NOMO-1 (cell line): Measurements from ENCODE around the gene SH2D2A.

Source experiments
- DNase-seq, 2 experiments: peaks; one replicate each; lab custom pipeline; 2025; ENCODE audit not compliant: unreplicated experiment in 2 of 2; lab: John Stamatoyannopoulos, UW

The SH2D2A gene

GRCh38 chr1:156848461-156849150 is 32.0 kb upstream of the SH2D2A start:
- DNase-seq, result no peak

DNA sequence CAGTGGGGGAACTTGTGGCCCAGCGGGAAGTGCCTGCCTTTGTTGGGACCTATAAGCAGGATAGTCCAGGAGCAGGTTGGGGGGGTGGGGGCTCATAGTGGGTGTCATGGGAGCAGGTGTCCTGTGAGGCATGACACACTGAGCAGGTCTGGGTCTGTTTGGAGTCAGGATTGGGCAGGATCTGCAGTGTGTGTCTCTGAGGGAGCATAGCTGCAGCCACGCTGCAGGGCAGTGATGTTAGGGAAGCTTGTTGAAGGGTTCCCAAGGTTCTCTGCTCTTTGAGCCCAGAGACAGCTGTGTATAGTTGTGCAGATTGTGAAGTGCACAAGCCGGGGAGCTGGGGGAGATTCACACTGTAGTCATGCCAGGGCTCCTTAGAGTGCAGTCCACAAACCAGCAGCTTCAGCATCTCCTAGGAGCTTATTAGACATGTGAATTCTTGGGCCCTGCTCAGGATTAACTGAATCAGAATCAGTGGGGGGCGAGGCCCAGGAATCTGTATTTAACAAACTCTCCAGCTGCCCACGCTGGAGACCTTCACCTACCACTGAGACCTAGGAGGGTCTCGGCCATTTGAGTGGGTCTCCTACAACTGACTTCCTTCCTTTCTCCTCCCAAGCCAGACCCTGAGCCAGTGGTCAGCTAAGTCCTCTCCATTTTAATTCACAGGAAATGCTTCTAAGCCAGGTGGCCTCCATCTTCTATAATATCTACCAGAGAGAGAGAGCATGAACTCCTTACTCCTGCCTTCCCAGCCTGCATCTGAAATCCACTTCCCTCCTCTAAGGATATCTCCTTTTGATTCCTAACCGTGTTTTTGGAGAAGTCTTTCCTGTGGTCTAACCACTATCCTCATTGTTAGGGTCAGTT is 31.2 kb upstream of the SH2D2A start:
- DNase-seq, result no peak

DNA sequence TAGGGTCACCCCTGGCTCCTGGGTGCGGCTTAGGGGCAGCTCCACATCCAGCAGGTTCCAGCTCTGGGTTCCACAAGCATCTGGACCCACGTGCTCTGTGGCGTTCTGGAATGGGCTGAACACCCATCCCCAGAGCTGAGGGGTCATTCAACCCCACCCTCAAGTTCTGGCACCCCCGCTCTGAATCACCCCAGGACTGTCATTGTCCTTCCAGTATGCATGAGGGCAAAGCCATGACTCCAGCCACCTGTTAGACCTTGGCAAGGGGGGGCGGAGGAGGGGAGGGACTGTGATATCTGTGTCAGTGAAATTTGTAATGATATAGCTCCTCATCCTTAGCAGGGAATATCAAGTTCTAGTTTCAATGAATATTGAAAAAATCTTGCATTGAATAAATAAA is 30.0 kb upstream of the SH2D2A start:
- DNase-seq, result no peak

GRCh38 chr1:156845953-156846545 is 29.4 kb upstream of the SH2D2A start:
- DNase-seq, result no peak

DNA sequence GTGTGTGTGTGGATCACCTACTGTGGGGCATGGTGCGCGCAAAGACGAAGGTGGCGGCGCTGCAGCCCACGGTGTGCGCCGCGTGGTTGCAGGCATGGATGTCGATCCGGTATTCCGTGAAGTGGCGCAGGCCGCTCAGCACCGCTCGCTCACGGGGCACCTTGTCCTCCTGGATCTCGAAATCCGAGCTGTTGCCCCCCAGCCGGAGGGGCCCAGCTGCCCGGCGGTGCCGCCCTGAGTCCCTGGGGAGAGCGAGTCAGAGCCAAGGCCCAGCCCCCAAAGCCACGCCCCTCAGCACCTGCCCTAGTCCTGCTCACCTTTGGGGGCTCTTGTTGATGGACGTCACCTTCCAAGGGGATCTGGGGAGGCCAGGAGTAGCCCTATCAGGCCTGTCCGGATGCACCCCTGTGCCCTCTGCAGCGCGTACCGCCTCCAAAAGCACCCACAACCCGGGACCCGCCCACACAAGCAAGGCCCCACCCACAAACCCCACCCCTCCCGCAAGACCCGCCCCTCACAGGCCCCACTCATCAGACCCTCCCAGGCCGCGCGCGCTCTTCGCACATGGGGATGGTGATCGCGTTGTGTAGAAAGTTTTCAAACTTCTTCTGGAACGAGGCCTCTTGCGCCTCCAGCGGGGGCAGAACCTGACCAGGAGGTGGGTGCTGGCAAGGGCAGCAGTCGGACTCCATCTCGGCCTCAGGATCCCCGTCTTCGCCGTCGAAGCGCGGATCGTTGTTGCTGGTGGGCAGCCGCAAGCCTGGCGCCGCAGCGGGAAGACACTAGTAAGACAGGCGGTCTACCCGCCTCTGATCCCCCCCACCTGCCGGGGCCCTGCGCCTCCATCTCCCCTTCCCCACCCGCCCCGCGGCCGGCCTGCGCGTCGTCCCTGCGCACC is 28.7 kb upstream of the SH2D2A start:
- DNase-seq, result no peak

GRCh38 chr1:156844638-156845037 is 28.0 kb upstream of the SH2D2A start:
- no peak for DNase-seq

DNA sequence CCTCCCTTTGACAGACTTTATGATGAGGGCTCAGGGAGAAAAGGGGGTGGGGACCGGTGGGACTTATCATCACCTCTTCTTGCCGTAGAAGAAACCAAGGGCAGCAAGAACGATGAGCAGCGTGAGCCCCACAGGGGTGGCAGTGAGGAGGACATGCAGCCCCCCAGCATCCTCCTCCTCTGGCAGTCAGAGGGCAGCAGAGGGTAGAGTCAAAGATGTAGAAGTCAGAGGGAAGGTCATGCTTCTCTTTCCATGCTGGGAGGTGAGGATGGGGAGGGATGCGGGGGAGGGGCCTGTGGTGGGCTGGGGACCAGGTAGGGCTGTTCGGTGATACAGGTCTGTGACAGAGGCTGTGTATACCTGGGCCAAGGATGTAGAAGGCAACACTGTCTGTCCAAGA is 27.5 kb upstream of the SH2D2A start:
- DNase-seq, result no peak

DNA sequence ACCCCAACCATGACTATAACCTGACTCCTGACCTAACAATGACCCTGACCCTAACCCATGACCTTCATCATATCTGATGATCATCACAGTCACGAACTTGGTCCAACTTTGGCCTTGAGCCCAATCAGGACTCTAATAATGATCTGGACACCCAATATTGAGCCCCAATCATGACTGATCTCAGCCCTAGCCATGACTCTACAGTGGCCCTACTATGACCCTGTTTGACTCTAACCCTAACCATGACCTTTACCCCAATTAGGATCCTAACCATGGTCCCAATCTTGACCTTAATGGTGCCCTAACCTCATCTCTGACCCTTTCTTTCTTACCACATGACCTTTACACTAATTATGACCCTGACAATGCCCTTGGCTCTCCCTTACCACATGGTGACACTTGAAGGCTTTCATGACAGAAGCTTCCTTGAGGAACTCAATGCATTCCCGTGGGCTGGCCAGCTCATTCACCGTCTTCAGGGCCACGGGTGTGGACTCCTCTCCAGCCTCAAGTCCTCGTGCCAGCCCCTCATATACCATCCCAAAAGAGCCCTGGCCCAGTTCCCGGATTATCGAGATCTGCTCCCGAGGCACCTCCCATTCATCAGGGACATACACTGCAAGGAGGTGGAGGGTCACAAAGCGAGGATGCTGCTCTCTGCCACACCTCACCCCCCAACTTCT is 26.1 kb upstream of the SH2D2A start:
- DNase-seq, result no peak

DNA sequence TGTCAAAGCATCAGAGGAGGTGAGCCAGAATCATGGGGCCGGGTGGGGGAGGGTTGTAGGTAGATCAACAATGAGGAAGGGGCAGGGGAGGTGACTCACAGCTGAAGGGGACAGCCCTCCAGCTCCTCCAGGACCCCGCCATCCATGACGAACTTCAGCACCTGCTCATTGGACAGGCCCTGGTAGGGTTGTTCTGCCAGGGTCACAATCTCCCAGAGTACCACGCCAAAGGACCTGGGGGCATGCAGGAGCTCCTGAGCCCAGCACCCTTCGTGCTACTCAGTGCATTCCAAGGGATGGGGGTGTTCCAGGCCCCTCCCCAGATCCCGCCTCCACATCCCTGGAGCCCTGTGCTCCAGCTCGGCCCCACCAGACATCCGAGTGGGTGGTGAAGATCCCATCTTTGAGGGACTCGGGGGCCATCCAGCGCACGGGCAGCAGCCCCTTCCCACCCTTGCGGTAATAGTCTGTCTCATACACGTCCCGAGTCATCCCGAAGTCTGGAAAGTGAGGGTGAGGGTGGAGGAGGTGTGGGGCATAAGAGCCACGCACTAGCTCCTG is 24.7 kb upstream of the SH2D2A start:
- no peak for DNase-seq

GRCh38 chr1:156840898-156841279 is 24.2 kb upstream of the SH2D2A start:
- DNase-seq, result no peak

DNA sequence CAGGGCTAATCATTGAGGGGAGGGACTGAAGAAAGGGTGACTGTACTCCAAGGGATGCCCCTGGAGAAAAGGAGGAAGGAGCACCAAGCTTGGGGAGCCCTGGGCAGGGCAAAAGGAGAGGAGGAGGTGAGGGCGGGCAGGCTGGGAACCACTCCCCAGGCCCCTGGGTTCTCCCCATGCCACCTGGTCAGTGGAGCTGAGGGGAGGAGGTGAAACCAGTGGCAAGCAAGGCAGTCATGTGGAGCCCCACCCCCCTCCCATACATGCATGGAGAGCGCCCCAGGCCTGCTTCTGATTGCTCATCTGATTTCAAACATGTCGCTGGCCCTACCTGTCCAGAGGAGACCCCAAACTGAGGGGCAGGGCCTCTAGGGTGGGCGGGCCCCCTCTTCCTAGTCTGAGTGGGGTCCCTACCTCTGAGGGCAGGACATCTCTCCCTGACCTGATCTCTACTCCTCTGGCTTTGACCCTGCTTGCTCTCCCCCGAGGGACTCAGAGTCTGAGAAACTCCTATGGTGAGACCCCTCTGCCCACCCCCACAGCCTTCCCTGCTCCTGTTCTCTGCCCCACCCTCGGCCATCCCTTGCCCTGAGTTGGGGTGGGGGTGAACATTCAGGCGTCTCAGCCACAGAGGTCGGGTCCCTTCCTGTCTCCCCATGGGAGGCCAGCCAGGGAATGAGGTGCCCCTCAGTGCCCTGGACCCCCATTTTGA is 23.7 kb upstream of the SH2D2A start:
- no peak for DNase-seq

GRCh38 chr1:156839426-156840109 is 22.9 kb upstream of the SH2D2A start:
- DNase-seq, result no peak

DNA sequence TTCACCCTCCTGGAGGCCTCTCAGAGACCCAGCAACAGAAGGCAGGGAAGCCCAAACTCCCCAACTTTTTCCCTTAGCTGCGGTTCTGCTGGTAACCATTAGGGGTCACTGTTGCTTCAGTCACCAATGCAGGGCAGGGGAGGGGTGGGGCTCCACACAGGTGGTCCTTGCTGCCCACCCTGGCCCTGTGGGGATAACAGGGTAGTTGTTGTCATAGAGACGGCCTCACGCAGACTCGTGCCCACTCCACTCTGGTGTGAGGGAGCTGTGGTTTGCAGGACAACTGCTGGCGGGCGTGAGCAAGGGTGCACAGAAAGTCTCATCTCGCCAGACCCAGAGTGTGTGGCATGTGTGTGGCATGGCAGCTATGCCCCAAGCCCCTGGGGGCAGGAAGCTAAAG is 22.3 kb upstream of the SH2D2A start:
- no peak for DNase-seq

GRCh38 chr1:156836892-156837291 is 20.2 kb upstream of the SH2D2A start:
- DNase-seq, result no peak

DNA sequence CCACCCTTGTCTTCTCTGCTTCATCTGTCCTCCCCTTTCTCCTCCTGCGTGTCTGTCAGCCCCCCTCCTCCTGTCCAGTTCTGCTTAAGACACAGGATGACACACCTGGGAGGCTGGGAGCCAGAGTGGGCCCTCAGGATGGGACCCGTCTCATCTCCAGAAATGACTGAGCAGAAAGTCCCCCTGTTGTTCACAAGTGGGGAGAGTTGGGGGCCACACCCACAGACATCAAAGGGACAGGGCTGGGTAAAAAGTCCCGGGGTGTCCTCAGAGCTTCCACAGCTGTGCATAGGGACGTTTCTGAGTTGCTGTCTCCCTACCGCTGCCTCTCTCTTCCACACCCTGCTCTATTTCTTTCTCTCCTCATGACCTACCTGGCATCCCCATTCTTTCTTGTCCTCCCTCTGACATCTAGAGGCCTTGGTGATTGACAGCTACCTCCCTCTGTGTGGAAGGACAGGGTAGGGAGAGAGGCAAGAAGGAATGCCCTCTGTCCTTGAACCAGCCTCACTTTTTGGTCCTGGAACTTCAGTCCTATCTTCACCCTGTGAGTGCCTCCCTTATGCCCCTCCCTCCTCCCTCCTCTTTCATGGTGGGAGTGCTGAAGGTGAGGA is 19.5 kb upstream of the SH2D2A start:
- no peak for DNase-seq

DNA sequence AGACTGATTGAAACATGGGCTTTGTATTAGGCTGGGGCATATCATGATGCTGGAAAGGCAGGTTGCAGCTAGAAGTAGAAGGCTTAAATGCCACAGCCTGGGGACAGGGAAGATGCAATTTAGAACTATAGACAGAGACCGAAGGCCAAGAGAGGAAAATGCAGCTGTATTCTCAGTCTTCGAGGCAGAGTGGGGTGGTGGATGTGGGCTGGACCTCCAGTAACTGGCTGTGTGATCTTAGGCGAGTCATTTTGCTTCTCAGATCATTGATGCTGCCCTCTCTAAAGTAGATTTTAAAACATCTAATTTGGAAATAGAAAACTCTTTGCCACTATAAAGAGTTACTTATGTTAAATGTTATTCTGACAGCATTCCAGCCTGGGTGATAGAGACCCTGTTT is 17.7 kb upstream of the SH2D2A start:
- DNase-seq, result no peak

GRCh38 chr1:156833603-156834002 is 17.0 kb upstream of the SH2D2A start:
- no peak for DNase-seq

DNA sequence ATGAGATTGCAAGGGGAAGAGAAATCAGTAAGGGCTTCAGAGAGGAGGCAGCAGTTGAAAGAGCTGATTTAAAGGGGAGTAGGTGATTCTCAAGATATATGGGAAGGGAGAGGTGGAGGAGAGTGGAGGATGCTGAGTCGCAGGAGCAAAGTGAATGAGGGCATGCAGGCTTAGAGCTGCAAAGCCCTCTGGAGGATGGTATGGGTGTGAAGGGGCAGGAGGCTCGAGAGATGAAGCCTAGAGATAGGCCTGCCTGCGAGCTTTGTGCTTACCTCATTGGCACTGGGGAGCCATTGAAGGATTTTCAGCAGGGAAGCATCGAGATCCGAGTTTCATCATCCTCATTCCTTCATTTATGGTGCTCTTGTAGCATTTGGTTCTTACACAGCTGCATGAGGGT is 15.8 kb upstream of the SH2D2A start:
- no peak for DNase-seq
